Transverse colon (tissue), 4 donors: ENCODE measurements around the gene PF4V1.

Experiments
- CTCF ChIP-seq, 5 experiments: fragments of 200-600 bp in 3 of 5; fragments of 450-650 bp in 2 of 5; sonication (generic) in 3 of 5; IDR thresholded peaks; 1 replicate in 2 of 5; 2 replicates in 3 of 5; pipeline ENCODE4 v1.5.1; 2016 to 2017; ENCODE audit warnings: antibody characterized with exemption in 5 of 5, inconsistent platforms in 3 of 5, mild to moderate bottlenecking in 2 of 5, moderate library complexity in 1 of 5
- EP300 ChIP-seq: sonication (generic); formaldehyde crosslinking; IDR thresholded peaks from one replicate; pipeline ENCODE4 v1.6.1; 2017; ENCODE audit warnings: antibody characterized with exemption, low read depth
- POLR2A ChIP-seq: fragments of 450-650 bp; IDR thresholded peaks from one replicate; pipeline ENCODE4 v1.6.1; 2016; ENCODE audit warnings: antibody characterized with exemption, mild to moderate bottlenecking, moderate library complexity
- POLR2AphosphoS5 ChIP-seq, 3 donors: sonication (generic); formaldehyde crosslinking; IDR thresholded peaks; one replicate each; pipeline ENCODE4 v1.6.1; 2016; ENCODE audit warnings: antibody characterized with exemption in 3 of 3

- TF ChIP-seq CTCF (IDR thresholded peaks at IDR 0.05): no peak
- TF ChIP-seq POLR2A: no peak
- no peak for TF ChIP-seq EP300
- TF ChIP-seq POLR2AphosphoS5 (IDR thresholded peaks at IDR 0.05): no peak
Measured at GRCh38 chr4:73828956-73829355, 24.1 kb upstream of the PF4V1 start.
